Measurements from ENCODE around the gene NUDT4.
"Not testable (repeated sequence)": the region's sequence is repeated elsewhere in the genome, so short reads cannot be mapped to it uniquely, and the experiment has no call there.

The NUDT4 gene

GRCh38 chr12:93427779-93428564 is 50.2 kb downstream of the NUDT4 start:
- DNase-seq (ENCODE audit: low read depth): no peak

- no peak for DNase-seq (ENCODE audit: low read depth)
Measured at GRCh38 chr12:93429448-93429847, 51.7 kb downstream of the NUDT4 start.

GRCh38 chr12:93429852-93430251 is 52.1 kb downstream of the NUDT4 start:
- DNase-seq (ENCODE audit: low read depth): no peak

GRCh38 chr12:93430280-93430679 is 52.6 kb downstream of the NUDT4 start:
- DNase-seq (ENCODE audit: low read depth): no peak

GRCh38 chr12:93432031-93432430 is 54.3 kb downstream of the NUDT4 start:
- not testable (repeated sequence) for DNase-seq (ENCODE audit: low read depth)

GRCh38 chr12:93434256-93434865 is 56.6 kb downstream of the NUDT4 start:
- DNase-seq (ENCODE audit: low read depth): no peak

- DNase-seq (ENCODE audit: low read depth): no peak
Measured at GRCh38 chr12:93438266-93439050, 60.7 kb downstream of the NUDT4 start.

GRCh38 chr12:93440043-93440835 is 62.5 kb downstream of the NUDT4 start:
- DNase-seq (ENCODE audit: low read depth): no peak

GRCh38 chr12:93441081-93441616 is 63.4 kb downstream of the NUDT4 start:
- DNase-seq (ENCODE audit: low read depth): peak; percentile 9

- peak; percentile 90 for DNase-seq (ENCODE audit: low read depth)
Measured at GRCh38 chr12:93441617-93442410, 64.1 kb downstream of the NUDT4 start, which contains the start of gene UBE2N. Gene UBE2N (minus strand): TSS chr12:93441947. CDS start chr12:93441884, 63 bp downstream.

GRCh38 chr12:93442411-93443340 is 65.0 kb downstream of the NUDT4 start:
- DNase-seq (ENCODE audit: low read depth): no peak

GRCh38 chr12:93443576-93443975 is 65.9 kb downstream of the NUDT4 start:
- DNase-seq (ENCODE audit: low read depth): no peak

GRCh38 chr12:93447555-93448290 is 70.0 kb downstream of the NUDT4 start:
- DNase-seq (ENCODE audit: low read depth): no peak

GRCh38 chr12:93448796-93449195 is 71.1 kb downstream of the NUDT4 start:
- no peak for DNase-seq (ENCODE audit: low read depth)

GRCh38 chr12:93449277-93449676 is 71.6 kb downstream of the NUDT4 start:
- DNase-seq (ENCODE audit: low read depth): no peak

- DNase-seq (ENCODE audit: low read depth): no peak
Measured at GRCh38 chr12:93451423-93452158, 73.9 kb downstream of the NUDT4 start.

- DNase-seq (ENCODE audit: low read depth): no peak
Measured at GRCh38 chr12:93453633-93454032, 75.9 kb downstream of the NUDT4 start.

GRCh38 chr12:93456077-93456476 is 78.4 kb downstream of the NUDT4 start:
- DNase-seq (ENCODE audit: low read depth): no peak

Measured in stimulated activated CD8-positive, alpha-beta memory T cell treated with anti-CD3 and anti-CD28 coated beads, Interleukin-12 subunit alpha, Interleukin-12 subunit beta, amount 100 ng/mL, for 1 hour (primary cell).